H9 (cell line): ENCODE data around the gene ARHGEF25. TPM values are rescaled to one million over a fixed set of nuclear protein-coding genes. Genes with fewer than 3 reads are reported as not detected.

Source experiments
- DNase-seq: peaks from one replicate; pipeline ENCODE4 v3.0.0-alpha.2; 2017
- H2AFZ ChIP-seq: one replicate; pipeline ENCODE4 v1.6.1; 2013; ENCODE audit warnings: mild to moderate bottlenecking, low read length, control low read depth, moderate library complexity
- H2AK5ac ChIP-seq: 2 replicates; pipeline ENCODE4 v1.6.1; 2013; ENCODE audit warnings: low read length, control low read depth, mixed read lengths; ENCODE audit not compliant: insufficient read length
- H2BK120ac ChIP-seq: one replicate; pipeline ENCODE4 v1.6.1; 2013; ENCODE audit warnings: low read depth, mild to moderate bottlenecking, low read length, control low read depth, inconsistent platforms; ENCODE audit not compliant: poor library complexity, severe bottlenecking
- H2BK12ac ChIP-seq: 2 replicates; pipeline ENCODE4 v1.6.1; 2013; ENCODE audit warnings: low read length, control low read depth, mixed read lengths, low read depth; ENCODE audit not compliant: insufficient read length
- H2BK15ac ChIP-seq: 2 replicates; pipeline ENCODE4 v1.6.1; 2013; ENCODE audit warnings: low read depth, low read length, control low read depth
- H2BK20ac ChIP-seq: one replicate; pipeline ENCODE4 v1.6.1; 2013; ENCODE audit warnings: low read depth, mild to moderate bottlenecking, low read length, control low read depth, inconsistent platforms; ENCODE audit not compliant: poor library complexity, severe bottlenecking
- H2BK5ac ChIP-seq: 2 replicates; pipeline ENCODE4 v1.6.1; 2013; ENCODE audit warnings: low read length, control low read depth, mixed read lengths; ENCODE audit not compliant: insufficient read length
- H3K14ac ChIP-seq: 2 replicates; pipeline ENCODE4 v1.6.1; 2013; ENCODE audit warnings: low read length, control low read depth; ENCODE audit not compliant: insufficient read depth
- H3K18ac ChIP-seq: 2 replicates; pipeline ENCODE4 v1.6.1; 2013; ENCODE audit warnings: low read depth, mild to moderate bottlenecking, mixed read lengths, low read length, control low read depth; ENCODE audit not compliant: insufficient read length
- H3K23ac ChIP-seq: 2 replicates; pipeline ENCODE4 v1.6.1; 2013; ENCODE audit warnings: low read length, control low read depth, mixed read lengths, low read depth; ENCODE audit not compliant: insufficient read length
- H3K23me2 ChIP-seq: 2 replicates; pipeline ENCODE4 v1.6.1; 2013; ENCODE audit warnings: low read depth, mild to moderate bottlenecking, mixed read lengths, low read length, control low read depth; ENCODE audit not compliant: insufficient read length, poor library complexity, severe bottlenecking
- H3K27ac ChIP-seq: 2 replicates; pipeline ENCODE4 v1.5.1; 2013; ENCODE audit warnings: low read length, control low read depth, mixed read lengths, low read depth; ENCODE audit not compliant: insufficient read length
- H3K27me3 ChIP-seq: 2 replicates; pipeline ENCODE4 v1.6.1; 2013; ENCODE audit warnings: low read length, control low read depth, inconsistent platforms; ENCODE audit not compliant: insufficient read depth
- H3K4ac ChIP-seq: 2 replicates; pipeline ENCODE4 v1.6.1; 2013; ENCODE audit warnings: low read depth, mild to moderate bottlenecking, control low read depth, inconsistent platforms, low read length, moderate library complexity
- H3K4me1 ChIP-seq: 2 replicates; pipeline ENCODE4 v1.6.1; 2013; ENCODE audit warnings: low read length, control low read depth, inconsistent platforms; ENCODE audit not compliant: insufficient read depth
- H3K4me2 ChIP-seq: 2 replicates; pipeline ENCODE4 v1.6.1; 2013; ENCODE audit warnings: low read length, control low read depth, mixed read lengths; ENCODE audit not compliant: insufficient read length, insufficient read depth
- H3K56ac ChIP-seq: 2 replicates; pipeline ENCODE4 v1.6.1; 2013; ENCODE audit warnings: low read depth, mild to moderate bottlenecking, mixed read lengths, low read length, control low read depth; ENCODE audit not compliant: insufficient read length
- H3K79me1 ChIP-seq: 2 replicates; pipeline ENCODE4 v1.6.1; 2013; ENCODE audit warnings: low read depth, mild to moderate bottlenecking, moderate library complexity, low read length, control low read depth, inconsistent platforms; ENCODE audit not compliant: insufficient read depth, poor library complexity, severe bottlenecking
- H3K79me2 ChIP-seq: 2 replicates; pipeline ENCODE4 v1.6.1; 2013; ENCODE audit warnings: low read length, control low read depth, inconsistent platforms; ENCODE audit not compliant: insufficient read depth
- H3K9ac ChIP-seq: 2 replicates; pipeline ENCODE4 v1.6.1; 2013; ENCODE audit warnings: low read length, control low read depth, mixed read lengths; ENCODE audit not compliant: insufficient read length; ENCODE audit errors: extremely low read depth
- H3K9me3 ChIP-seq: one replicate; pipeline ENCODE4 v1.6.1; 2013; ENCODE audit warnings: low read depth, low read length, inconsistent platforms; ENCODE audit not compliant: control insufficient read depth
- H3T11ph ChIP-seq: one replicate; pipeline ENCODE4 v1.6.1; 2013; ENCODE audit warnings: mild to moderate bottlenecking, low read length, control low read depth, inconsistent platforms
- H4K20me1 ChIP-seq: one replicate; pipeline ENCODE4 v1.6.1; 2013; ENCODE audit not compliant: control insufficient read depth, insufficient read length, insufficient read depth
- H4K5ac ChIP-seq: 2 replicates; pipeline ENCODE4 v1.6.1; 2013; ENCODE audit warnings: low read depth, mild to moderate bottlenecking, mixed read lengths, low read length, control low read depth; ENCODE audit not compliant: insufficient read length
- H4K8ac ChIP-seq: replicated peaks from 2 replicates; pipeline ENCODE4 v1.6.1; 2013; ENCODE audit warnings: low read length, control low read depth, mixed read lengths, low read depth; ENCODE audit not compliant: insufficient read length
- H4K91ac ChIP-seq: 2 replicates; pipeline ENCODE4 v1.6.1; 2013; ENCODE audit warnings: low read depth, mild to moderate bottlenecking, moderate library complexity, mixed read lengths, low read length, control low read depth; ENCODE audit not compliant: insufficient read length
- H3K27ac Mint-ChIP-seq, 3 experiments: 2 replicates in 2 of 3; 3 replicates in 1 of 3; pipeline ENCODE4 v1.8.0; 2020 to 2021; ENCODE audit warnings: mixed read lengths in 3 of 3, mild to moderate bottlenecking in 1 of 3, moderate library complexity in 1 of 3
- H3K27me3 Mint-ChIP-seq: 2 replicates; pipeline ENCODE4 v1.8.0; 2021; ENCODE audit warnings: low read depth, mild to moderate bottlenecking, moderate library complexity, mixed read lengths
- H3K36me3 Mint-ChIP-seq, 3 experiments: 2 replicates in 2 of 3; 3 replicates in 1 of 3; pipeline ENCODE4 v1.8.0; 2020 to 2021; ENCODE audit warnings: low read depth in 3 of 3, mixed read lengths in 3 of 3; ENCODE audit not compliant: insufficient read depth in 1 of 3
- H3K4me1 Mint-ChIP-seq, 2 experiments: 2 replicates each; pipeline ENCODE4 v1.8.0; 2020; ENCODE audit warnings: mixed read lengths in 2 of 2
- H3K4me3 Mint-ChIP-seq, 2 experiments: 2 replicates in 1 of 2; 3 replicates in 1 of 2; pipeline ENCODE4 v1.8.0; 2020 to 2021; ENCODE audit warnings: mild to moderate bottlenecking in 2 of 2, mixed read lengths in 2 of 2, moderate library complexity in 1 of 2
- H3K9me3 Mint-ChIP-seq, 2 experiments: 2 replicates in 1 of 2; 3 replicates in 1 of 2; pipeline ENCODE4 v1.8.0; 2020; ENCODE audit warnings: mild to moderate bottlenecking in 2 of 2, mixed read lengths in 2 of 2, moderate library complexity in 1 of 2
- WGBS: extraction: QIAGEN DNeasy Blood & Tissue Kit; methylation state at CpG from one replicate; pipeline ENCODE4 v1.1.7; 2013; ENCODE audit warnings: missing lambda C conversion rate, low lambda C conversion rate, mixed read lengths; ENCODE audit not compliant: insufficient read length; ENCODE audit errors: extremely low coverage; 5-methylcytosine and 5-hydroxymethylcytosine counted together
- total RNA-seq: library from RNA; stranded (reverse); gene quantifications from 2 replicates; pipeline ENCODE4 v1.2.1, GENCODE V29; 2021
- TF ChIP-seq, protein P1 (sequence below): fragments of 200-600 bp; sonication (generic); conservative IDR thresholded peaks from 3 replicates; pipeline ENCODE4 v1.8.0; 2021; ENCODE audit warnings: antibody characterized with exemption, mild to moderate bottlenecking

Gene ARHGEF25
- total RNA-seq, 1 experiment from 2014 or later: 22.6 TPM

DNA sequence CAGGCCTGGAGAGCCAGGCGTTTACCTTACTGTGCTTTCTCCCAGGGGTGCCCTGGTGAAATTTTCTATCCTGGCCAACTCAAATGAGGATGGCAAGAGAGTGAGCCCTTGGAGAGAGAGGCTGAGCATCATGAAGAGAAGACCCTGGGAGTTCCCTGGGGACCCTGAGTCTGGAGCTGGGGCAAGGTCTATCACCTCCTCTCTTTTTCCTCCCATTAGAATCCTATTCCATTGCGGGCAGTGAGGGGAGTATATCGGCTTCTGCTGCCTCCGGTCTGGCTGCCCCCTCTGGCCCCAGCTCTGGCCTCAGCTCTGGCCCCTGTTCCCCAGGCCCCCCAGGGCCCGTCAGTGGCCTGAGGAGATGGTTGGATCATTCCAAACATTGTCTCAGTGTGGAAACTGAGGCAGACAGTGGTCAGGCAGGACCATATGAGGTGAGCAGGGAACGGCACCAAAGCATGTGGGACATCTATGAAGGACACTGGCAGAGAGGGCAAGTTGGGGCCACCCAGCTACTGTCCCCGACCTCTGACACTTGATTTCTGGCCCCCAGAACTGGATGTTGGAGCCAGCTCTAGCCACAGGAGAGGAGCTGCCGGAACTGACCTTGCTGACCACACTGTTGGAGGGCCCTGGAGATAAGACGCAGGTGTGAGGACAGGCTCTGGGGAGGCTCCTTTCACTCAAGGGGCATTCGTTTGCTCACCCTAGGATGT lies 1.6 kb downstream of the ARHGEF25 start:
- Mint-ChIP-seq H3K36me3 (peaks cover 9 to 39% (median 24%) of the 10 kb centered on the region in 3 experiments), H3K9me3 (no peaks in the 10 kb centered on the region), H3K4me3 (peak overlapping the region; percentile 75 to 88; a peak in 2 of 5 replicates), H3K27me3 (peaks cover 33% of the 10 kb centered on the region), H3K4me1 (peaks cover 29 to 33% of the 10 kb centered on the region in 2 experiments), H3K27ac (no peak overlapping the region)
- Histone ChIP-seq H3K14ac (no peak overlapping the region), H3K9me3 (no peaks in the 10 kb centered on the region), H3K56ac (no peak overlapping the region), H3K23ac (no peak overlapping the region), H2BK5ac (no peak overlapping the region), H3K4me2 (no peak overlapping the region), H2BK12ac (no peak overlapping the region), H4K8ac (no peak overlapping the region), H3K79me1 (no peaks in the 10 kb centered on the region), H2BK120ac (no peak overlapping the region), H4K5ac (no peak overlapping the region), H3T11ph (no peak overlapping the region), H3K23me2 (peaks cover 23% of the 10 kb centered on the region), H2BK20ac (no peak overlapping the region), H3K9ac (no peak overlapping the region), H3K18ac (no peak overlapping the region), H2AFZ (no peak overlapping the region), H4K91ac (no peak overlapping the region), H2BK15ac (no peak overlapping the region), H3K27me3 (peaks cover 18% of the 10 kb centered on the region; the same call in 1 of the 2 replicates), H3K4ac (no peak overlapping the region), H3K27ac (no peak overlapping the region), H2AK5ac (no peak overlapping the region), H4K20me1 (no peaks in the 10 kb centered on the region), H3K79me2 (no peaks in the 10 kb centered on the region), H3K4me1 (no peaks in the 10 kb centered on the region)
- DNase-seq: no peak
- WGBS: no CpG with 5 or more reads among the region's 10 CpGs
- TF ChIP-seq, protein P1, sequence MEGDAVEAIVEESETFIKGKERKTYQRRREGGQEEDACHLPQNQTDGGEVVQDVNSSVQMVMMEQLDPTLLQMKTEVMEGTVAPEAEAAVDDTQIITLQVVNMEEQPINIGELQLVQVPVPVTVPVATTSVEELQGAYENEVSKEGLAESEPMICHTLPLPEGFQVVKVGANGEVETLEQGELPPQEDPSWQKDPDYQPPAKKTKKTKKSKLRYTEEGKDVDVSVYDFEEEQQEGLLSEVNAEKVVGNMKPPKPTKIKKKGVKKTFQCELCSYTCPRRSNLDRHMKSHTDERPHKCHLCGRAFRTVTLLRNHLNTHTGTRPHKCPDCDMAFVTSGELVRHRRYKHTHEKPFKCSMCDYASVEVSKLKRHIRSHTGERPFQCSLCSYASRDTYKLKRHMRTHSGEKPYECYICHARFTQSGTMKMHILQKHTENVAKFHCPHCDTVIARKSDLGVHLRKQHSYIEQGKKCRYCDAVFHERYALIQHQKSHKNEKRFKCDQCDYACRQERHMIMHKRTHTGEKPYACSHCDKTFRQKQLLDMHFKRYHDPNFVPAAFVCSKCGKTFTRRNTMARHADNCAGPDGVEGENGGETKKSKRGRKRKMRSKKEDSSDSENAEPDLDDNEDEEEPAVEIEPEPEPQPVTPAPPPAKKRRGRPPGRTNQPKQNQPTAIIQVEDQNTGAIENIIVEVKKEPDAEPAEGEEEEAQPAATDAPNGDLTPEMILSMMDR: no peak
